ENCODE results near the gene LRRC41.
"Not testable (repeated sequence)": the region's sequence is repeated elsewhere in the genome, so short reads cannot be mapped to it uniquely, and the experiment has no call there.

Gene LRRC41

GRCh38 chr1:46246136-46246535, 57.3 kb downstream of the LRRC41 start:
- DNase-seq: not testable (repeated sequence)

GRCh38 chr1:46244656-46245371, 58.6 kb downstream of the LRRC41 start:
- DNase-seq: no peak

GRCh38 chr1:46243831-46244230, 59.6 kb downstream of the LRRC41 start:
- not testable (repeated sequence) for DNase-seq

- no peak for DNase-seq
Observed at GRCh38 chr1:46242918-46243317, 60.5 kb downstream of the LRRC41 start.

- not testable (repeated sequence) for DNase-seq
Observed at GRCh38 chr1:46241733-46242132, 61.7 kb downstream of the LRRC41 start.

GRCh38 chr1:46238865-46239264, 64.6 kb downstream of the LRRC41 start:
- DNase-seq: not testable (repeated sequence)

GRCh38 chr1:46236882-46237281, 66.5 kb downstream of the LRRC41 start:
- DNase-seq: no peak

- not testable (repeated sequence) for DNase-seq
Observed at GRCh38 chr1:46231231-46231630, 72.2 kb downstream of the LRRC41 start.
